ENCODE results near the gene EIF3I.
A peak's percentile ranks its signal among the peaks of the same experiment; 100 is the strongest.

EIF3I gene

GRCh38 chr1:32221980-32222755, at the start of gene EIF3I, which contains the start of gene TMEM234:
TSS of gene EIF3I (plus strand) at chr1:32222407. CDS start at chr1:32222442, 35 bp downstream.
TSS of gene TMEM234 (minus strand) at chr1:32222353. CDS start at chr1:32222322, 31 bp downstream.
- DNase-seq = peak; percentile 73

GRCh38 chr1:32172621-32173245, 49.5 kb upstream of the EIF3I start:
- no peak for DNase-seq

GRCh38 chr1:32178380-32179192, 43.6 kb upstream of the EIF3I start:
- DNase-seq = no peak

- no peak for DNase-seq
Measured at GRCh38 chr1:32179193-32179442, 43.1 kb upstream of the EIF3I start.

GRCh38 chr1:32179443-32180185, 42.6 kb upstream of the EIF3I start, which contains the start of gene TXLNA:
TSS of gene TXLNA (plus strand) at chr1:32179675. CDS start at chr1:32180346, 671 bp downstream.
- peak; percentile 88 for DNase-seq

- no peak for DNase-seq
Measured at GRCh38 chr1:32180186-32181060, 41.8 kb upstream of the EIF3I start.

- no peak for DNase-seq
Measured at GRCh38 chr1:32181065-32181464, 41.1 kb upstream of the EIF3I start.

GRCh38 chr1:32181563-32181962, 40.6 kb upstream of the EIF3I start:
- DNase-seq = no peak

GRCh38 chr1:32182060-32182459, 40.1 kb upstream of the EIF3I start:
- no peak for DNase-seq

GRCh38 chr1:32184650-32185049, 37.6 kb upstream of the EIF3I start:
- no peak for DNase-seq

- no peak for DNase-seq
Measured at GRCh38 chr1:32186077-32186476, 36.1 kb upstream of the EIF3I start.

GRCh38 chr1:32186491-32186890, 35.7 kb upstream of the EIF3I start:
- no peak for DNase-seq

GRCh38 chr1:32187850-32188249, 34.4 kb upstream of the EIF3I start:
- DNase-seq = no peak

- no peak for DNase-seq
Measured at GRCh38 chr1:32192220-32192948, 29.8 kb upstream of the EIF3I start.

- no peak for DNase-seq
Measured at GRCh38 chr1:32194984-32195383, 27.2 kb upstream of the EIF3I start.

- DNase-seq = no peak
Measured at GRCh38 chr1:32195531-32195930, 26.7 kb upstream of the EIF3I start.

GRCh38 chr1:32195972-32196823, 26.0 kb upstream of the EIF3I start:
- DNase-seq = no peak

GRCh38 chr1:32197074-32197473, 25.1 kb upstream of the EIF3I start:
- DNase-seq = no peak

- no peak for DNase-seq
Measured at GRCh38 chr1:32197837-32198236, 24.4 kb upstream of the EIF3I start.

Measured in 8988T (cell line).